ENCODE data around the gene PLA2G4A. TPM values are rescaled to one million over a fixed set of nuclear protein-coding genes. Genes with fewer than 3 reads are reported as not detected.

The PLA2G4A gene
- total RNA-seq, 4 donors from 2014 or later, result 7.9 to 13.4 (median 9.5) TPM

- TF ChIP-seq CTCF (IDR thresholded peaks at IDR 0.05; ENCODE audit: low read depth), result no peak
These were observed 86.8 kb downstream of the PLA2G4A start for GRCh38 chr1:186915555-186915954.

GRCh38 chr1:186923486-186923885, 94.7 kb downstream of the PLA2G4A start:
- TF ChIP-seq CTCF (IDR thresholded peaks at IDR 0.05; ENCODE audit: low read depth), result no peak

GRCh38 chr1:186925881-186926669, 97.3 kb downstream of the PLA2G4A start:
- no peak for TF ChIP-seq CTCF (IDR thresholded peaks at IDR 0.05; ENCODE audit: low read depth)

- no peak for TF ChIP-seq CTCF (IDR thresholded peaks at IDR 0.05; ENCODE audit: low read depth)
These were observed 99.1 kb downstream of the PLA2G4A start for GRCh38 chr1:186927884-186928283.

- no peak for TF ChIP-seq CTCF (IDR thresholded peaks at IDR 0.05; ENCODE audit: low read depth)
These were observed 101.5 kb downstream of the PLA2G4A start for GRCh38 chr1:186930238-186930637.

- no peak for TF ChIP-seq CTCF (IDR thresholded peaks at IDR 0.05; ENCODE audit: low read depth)
These were observed 108.4 kb downstream of the PLA2G4A start for GRCh38 chr1:186937016-186937670.

GRCh38 chr1:186943891-186944686, 115.3 kb downstream of the PLA2G4A start:
- TF ChIP-seq CTCF (IDR thresholded peaks at IDR 0.05; ENCODE audit: low read depth), result no peak
